ENCODE measurements around the gene BICD1.

GRCh38 chr12:32423559-32423958 lies 316.9 kb downstream of the BICD1 start:
- TF ChIP-seq MYNN (CRISPR knock-in tag; IDR thresholded peaks at IDR 0.05; ENCODE audit: low read depth) (no peak), TBX2 (CRISPR knock-in tag; IDR thresholded peaks at IDR 0.05; ENCODE audit: borderline replicate concordance) (no peak), ZNF343 (CRISPR knock-in tag; IDR thresholded peaks at IDR 0.05) (no peak), CHD2 (IDR thresholded peaks at IDR 0.05; ENCODE audit: low read depth, low read length) (no peak), PHB2 (IDR thresholded peaks at IDR 0.05; ENCODE audit: partially characterized antibody) (no peak), ZFP91 (CRISPR knock-in tag; IDR thresholded peaks at IDR 0.05; ENCODE audit: borderline replicate concordance) (no peak), ELK4 (CRISPR knock-in tag; IDR thresholded peaks at IDR 0.05; ENCODE audit: borderline replicate concordance) (no peak), UBTF (CRISPR knock-in tag; IDR thresholded peaks at IDR 0.05) (no peak)

Data from HepG2 (cell line).